GM12878 (cell line): ENCODE results near the gene OR2A5.
"Not testable (repeated sequence)": the region's sequence is repeated elsewhere in the genome, so short reads cannot be mapped to it uniquely, and the experiment has no call there.

Experiments
- ATF3 ChIP-seq: IDR thresholded peaks from 2 replicates; pipeline ENCODE4 v1.6.1; 2011; ENCODE audit warnings: low read depth, mild to moderate bottlenecking, low read length, moderate library complexity, borderline replicate concordance; ENCODE audit errors: extremely low read depth
- CHD2 ChIP-seq: IDR thresholded peaks from 2 replicates; pipeline ENCODE4 v1.6.1; 2011; ENCODE audit warnings: low read depth, low read length, improper control_type of control experiment, borderline replicate concordance
- CTCF ChIP-seq, 3 experiments: IDR thresholded peaks in 2 of 3; conservative IDR thresholded peaks in 1 of 3; 2 replicates each; pipeline ENCODE4 v1.5.1; 2011; ENCODE audit warnings: low read depth in 3 of 3, low read length in 3 of 3, mild to moderate bottlenecking in 3 of 3, control low read depth in 2 of 3, moderate library complexity in 2 of 3, inconsistent platforms in 1 of 3, mixed read lengths in 1 of 3; ENCODE audit not compliant: control insufficient read depth in 2 of 3, insufficient read depth in 1 of 3; ENCODE audit errors: extremely low read depth in 1 of 3
- EP300 ChIP-seq, 2 experiments: fragments of 150-350 bp in 1 of 2; IDR thresholded peaks; 2 replicates each; pipeline ENCODE4 v1.6.1; 2011 to 2012; ENCODE audit warnings: low read depth in 2 of 2, low read length in 2 of 2, borderline replicate concordance in 1 of 2, improper control_type of control experiment in 1 of 2, inconsistent platforms in 1 of 2; ENCODE audit not compliant: control insufficient read depth in 1 of 2
- GABPA ChIP-seq: IDR thresholded peaks from 2 replicates; pipeline ENCODE4 v1.6.1; 2014; ENCODE audit warnings: antibody characterized with exemption, low read depth, mild to moderate bottlenecking, inconsistent platforms
- PBX3 ChIP-seq: IDR thresholded peaks from 2 replicates; pipeline ENCODE4 v1.6.1; 2011; ENCODE audit warnings: mild to moderate bottlenecking, low read depth, low read length, moderate library complexity; ENCODE audit not compliant: insufficient replicate concordance
- POLR2AphosphoS5 ChIP-seq: IDR thresholded peaks from 2 replicates; pipeline ENCODE4 v1.6.1; 2011; ENCODE audit warnings: mild to moderate bottlenecking, low read length, inconsistent platforms
- ZBTB33 ChIP-seq: fragments of 450-650 bp; IDR thresholded peaks from 2 replicates; pipeline ENCODE4 v1.6.1; 2017; ENCODE audit warnings: mild to moderate bottlenecking

- TF ChIP-seq CTCF (IDR thresholded peaks at IDR 0.05 in 2 of 3, conservative IDR thresholded peaks at IDR 0.05 in 1 of 3; ENCODE audit: control insufficient read depth in 2 of 3, extremely low read depth in 1 of 3, insufficient read depth in 1 of 3, low read depth in 3 of 3, low read length in 3 of 3); ZBTB33; PBX3; ATF3; CHD2; POLR2AphosphoS5; GABPA; EP300 (IDR thresholded peaks at IDR 0.05; ENCODE audit: borderline replicate concordance in 1 of 2, control insufficient read depth in 1 of 2, low read depth in 2 of 2, low read length in 2 of 2): not testable (repeated sequence)
Measured at GRCh38 chr7:144050884-144051283, 2.1 kb downstream of the OR2A5 start.
